Activated CD8-positive, alpha-beta memory T cell treated with anti-CD3 and anti-CD28 coated beads, Interleukin-2, amount 50 U/mL, for 1 hour (primary cell): Measurements from ENCODE around the gene TRABD2B.

Source experiments
- DNase-seq: peaks from one replicate; pipeline ENCODE4 v3.0.0-alpha.2; 2020; ENCODE audit errors: extremely low read depth

Gene TRABD2B

DNA sequence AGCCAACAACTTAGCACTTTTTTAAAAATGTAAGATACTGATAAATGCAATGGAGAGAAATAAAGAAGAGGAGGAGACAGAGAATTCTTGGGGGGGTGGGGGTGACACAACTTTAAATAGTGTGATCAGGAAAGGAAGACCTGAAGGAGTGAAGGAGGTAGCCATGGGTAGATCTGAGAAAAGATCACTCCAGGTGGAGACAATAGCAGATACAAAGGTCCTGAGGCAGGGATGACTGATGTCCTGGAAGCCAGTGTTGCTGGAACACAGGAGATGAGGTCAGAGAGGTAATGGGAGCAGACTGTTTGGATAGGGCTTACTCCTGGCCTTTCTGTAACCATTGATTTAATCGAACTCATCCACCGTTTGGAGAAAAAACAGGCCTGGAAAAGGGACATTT lies 24.6 kb upstream of the TRABD2B start:
- DNase-seq: no peak

- no peak for DNase-seq
Measured at GRCh38 chr1:48019714-48020315, 22.6 kb upstream of the TRABD2B start.

GRCh38 chr1:48018799-48019198 lies 21.6 kb upstream of the TRABD2B start:
- no peak for DNase-seq

DNA sequence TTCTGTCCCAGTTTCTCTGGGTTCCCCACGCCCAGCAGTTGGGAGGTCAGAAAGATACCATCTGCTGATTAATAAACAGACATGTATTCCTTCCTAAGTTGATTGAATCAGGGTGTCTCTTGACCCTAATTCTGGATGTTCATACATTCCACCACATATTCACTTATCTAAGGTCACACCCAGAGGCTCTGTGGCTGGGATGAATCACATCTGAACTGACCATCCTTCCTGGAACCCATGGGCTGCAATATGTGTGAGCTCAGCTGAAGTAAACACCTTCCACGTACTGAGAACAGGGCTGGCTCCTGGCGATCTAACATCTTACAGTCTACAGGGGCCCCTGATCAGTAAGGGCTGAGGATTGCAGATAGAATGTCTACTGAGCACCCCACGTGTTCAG lies 20.5 kb upstream of the TRABD2B start:
- no peak for DNase-seq

- no peak for DNase-seq
Measured at GRCh38 chr1:48016515-48016914, 19.3 kb upstream of the TRABD2B start.

DNA sequence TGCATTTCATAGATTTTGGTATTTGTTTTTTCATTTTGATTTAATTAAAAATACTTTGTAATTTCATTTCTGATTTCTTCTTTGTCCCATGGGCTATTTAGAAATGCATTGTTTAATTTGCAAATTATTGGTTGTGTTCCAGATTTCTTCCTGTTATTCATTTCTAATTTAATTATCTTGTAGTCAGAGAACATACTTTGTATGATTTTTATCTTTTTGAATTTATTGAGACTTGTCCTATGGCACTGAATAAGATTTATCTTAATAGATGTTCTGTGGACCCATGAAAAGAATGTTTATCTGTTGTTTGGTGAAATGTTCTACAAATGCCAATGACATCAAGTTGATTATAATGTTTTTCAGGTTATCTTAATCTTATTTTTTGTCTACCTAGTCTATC lies 16.1 kb upstream of the TRABD2B start:
- DNase-seq: no peak

DNA sequence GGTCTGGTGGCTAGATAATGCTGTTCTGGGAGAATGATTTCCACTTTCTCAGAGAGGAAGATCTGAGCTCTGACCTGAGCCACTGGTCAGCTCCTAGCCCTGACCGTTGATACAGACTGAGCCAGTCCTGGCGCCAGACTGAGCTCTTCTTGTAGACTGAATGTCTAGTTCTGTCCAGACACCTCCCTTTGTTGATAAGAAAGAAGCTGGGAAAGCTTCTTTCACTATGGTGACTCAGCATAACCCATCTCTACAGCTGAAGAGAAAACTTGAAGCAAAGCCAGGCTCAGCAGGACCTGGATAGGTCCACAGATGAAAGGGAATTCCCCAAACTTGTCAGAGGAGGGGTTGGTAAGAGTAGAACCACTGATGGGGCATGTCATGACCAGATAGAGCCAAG lies 9.9 kb upstream of the TRABD2B start:
- DNase-seq: no peak

- no peak for DNase-seq
Measured at GRCh38 chr1:48006264-48006663, 9.1 kb upstream of the TRABD2B start.

GRCh38 chr1:48005253-48006117 lies 8.3 kb upstream of the TRABD2B start:
- no peak for DNase-seq

GRCh38 chr1:48003741-48004531 lies 6.8 kb upstream of the TRABD2B start:
- no peak for DNase-seq

DNA sequence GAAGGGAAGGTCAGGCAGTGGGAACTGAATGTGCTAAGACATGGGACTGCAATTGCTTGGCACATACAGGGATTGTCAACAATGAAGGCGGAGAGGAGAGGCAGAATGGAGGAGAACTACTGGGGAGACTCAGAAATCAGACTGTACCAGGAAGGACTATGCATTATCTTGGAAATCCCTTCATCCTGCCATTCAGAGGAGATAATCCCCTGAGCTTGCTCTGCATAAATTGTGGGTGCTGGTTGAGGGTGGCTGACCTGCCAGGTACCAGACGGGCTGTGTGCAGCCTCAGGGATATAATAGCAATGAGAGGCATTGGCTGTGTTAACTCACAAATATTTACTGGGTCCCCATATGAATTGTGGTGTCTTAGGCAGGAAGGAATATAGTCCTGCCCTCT lies 5.0 kb upstream of the TRABD2B start:
- no peak for DNase-seq

GRCh38 chr1:48001696-48002095 lies 4.5 kb upstream of the TRABD2B start:
- DNase-seq: no peak

DNA sequence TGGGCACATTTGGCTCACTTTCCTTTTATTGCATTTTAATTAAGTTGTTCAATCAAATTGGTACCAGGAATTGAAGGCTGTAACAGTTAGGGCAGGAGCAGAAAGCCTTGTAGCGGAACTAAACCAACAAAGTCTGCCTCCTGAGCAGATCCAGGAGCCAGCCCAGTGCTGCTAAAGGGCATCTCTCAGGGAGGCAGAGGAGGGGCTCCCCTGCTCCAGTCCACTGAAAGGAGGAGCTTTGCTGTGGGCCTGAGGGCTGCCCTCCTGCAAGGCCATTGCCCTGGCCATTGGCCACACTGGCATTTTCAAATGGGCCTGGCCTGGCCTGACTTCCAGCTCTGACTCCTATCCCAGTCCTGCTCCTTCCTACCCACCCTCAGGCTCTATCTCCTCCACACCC lies 3.7 kb upstream of the TRABD2B start:
- no peak for DNase-seq

DNA sequence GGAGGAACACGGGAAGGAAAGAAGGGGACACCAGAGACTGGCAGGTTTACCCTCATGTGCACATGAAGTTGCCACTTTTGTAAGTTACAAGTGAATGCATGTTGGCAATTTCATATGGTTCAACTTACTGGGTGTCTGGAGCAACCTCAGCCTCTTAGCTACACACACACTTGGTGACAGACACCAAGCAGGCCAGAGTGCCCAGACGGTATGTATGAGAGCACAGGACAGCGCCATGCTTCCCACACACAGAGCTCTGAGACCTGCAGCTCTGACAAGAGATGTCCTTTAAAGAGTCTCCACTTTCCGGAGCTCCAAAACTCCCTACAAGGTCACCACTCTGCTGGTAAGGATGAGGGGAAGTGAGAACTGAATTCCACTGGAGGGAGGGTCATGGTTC lies 1.9 kb upstream of the TRABD2B start:
- no peak for DNase-seq

DNA sequence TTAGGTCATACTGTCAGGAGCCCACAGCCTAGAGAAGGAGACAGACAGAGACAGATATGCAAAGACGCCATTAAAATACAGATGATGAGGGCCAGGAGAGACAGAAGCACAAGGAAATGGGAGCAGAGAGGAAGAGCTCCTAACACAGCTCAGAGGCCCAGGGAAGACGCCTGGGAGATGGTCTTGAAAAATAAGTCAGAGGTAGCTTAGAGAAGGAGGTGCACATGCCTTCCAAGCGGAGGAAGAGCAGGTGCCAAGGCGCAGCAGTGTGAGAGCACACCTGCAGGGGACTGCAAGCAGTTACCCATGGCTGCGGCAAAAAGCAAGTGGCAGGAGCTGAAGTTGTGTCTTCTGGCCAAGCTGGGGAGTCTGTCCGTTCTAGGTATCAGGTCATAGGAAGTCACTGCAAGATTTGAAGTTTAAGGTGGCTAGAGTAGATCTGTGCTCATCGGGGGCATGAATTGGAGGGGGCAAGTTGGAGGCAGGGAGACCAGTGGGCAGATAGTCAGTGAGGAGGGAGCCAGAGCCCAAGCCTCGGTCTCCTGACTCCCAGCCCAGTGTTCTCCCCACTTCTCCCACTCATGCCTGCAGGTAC lies 1.3 kb upstream of the TRABD2B start:
- no peak for DNase-seq

- DNase-seq: no peak
Measured at GRCh38 chr1:47996406-47997226, 569 bp downstream of the TRABD2B start.

GRCh38 chr1:47996060-47996405 lies 1.2 kb downstream of the TRABD2B start:
- DNase-seq: no peak

- DNase-seq: no peak
Measured at GRCh38 chr1:47995306-47996050, 1.7 kb downstream of the TRABD2B start.

- no peak for DNase-seq
Measured at GRCh38 chr1:47993881-47994625, 3.1 kb downstream of the TRABD2B start.

DNA sequence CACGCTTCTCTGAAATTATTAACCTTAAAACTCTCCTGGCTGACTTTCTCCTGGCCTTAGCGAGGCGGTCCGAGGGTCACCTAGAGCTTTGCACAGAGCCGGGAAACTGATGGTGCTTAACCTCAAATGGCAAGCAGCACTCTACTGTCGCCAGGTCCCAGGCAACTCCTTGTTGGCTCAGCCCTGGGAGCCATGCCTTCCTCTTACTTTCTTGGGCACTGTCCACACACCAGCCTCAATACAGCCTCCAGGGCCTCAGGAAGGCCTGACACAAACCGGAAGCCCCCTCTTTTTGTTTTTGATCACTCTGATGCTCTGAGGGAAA lies 3.8 kb downstream of the TRABD2B start:
- no peak for DNase-seq
